A673 (cell line): ENCODE measurements around the gene AMBRA1. TPM values are rescaled to one million over a fixed set of nuclear protein-coding genes. Genes with fewer than 3 reads are reported as not detected.
A peak's percentile ranks its signal among the peaks of the same experiment; 100 is the strongest.

Experiments used
- BruUV-seq: library from RNA; stranded (reverse); fragments of 400-500 nt; replicated peaks from 2 replicates; lab custom pipeline; 2021; lab: Mats Ljungman, UMichigan
- CTCF ChIA-PET: fragments of 300-600 bp; sonication (Branson Sonifier 250); formaldehyde crosslinking; loops from one replicate; lab custom pipeline; 2022; ENCODE audit warnings: antibody characterized with exemption; lab: Charles Lee
- POLR2A ChIA-PET: fragments of 300-600 bp; sonication (Branson Sonifier 250); formaldehyde crosslinking; loops from one replicate; lab custom pipeline; 2022; ENCODE audit warnings: antibody characterized with exemption; ENCODE audit not compliant: low non-redundant PET; lab: Charles Lee
- DNase-seq: peaks from one replicate; pipeline ENCODE4 v3.0.0-alpha.2; 2015; ENCODE audit warnings: low spot score
- H3K27ac ChIP-seq: fragments of 200-600 bp; sonication (generic); 2 replicates; pipeline ENCODE4 v1.5.1; 2016; ENCODE audit warnings: mixed run types, low read depth, mild to moderate bottlenecking, mixed read lengths, antibody characterized with exemption, low read length; ENCODE audit not compliant: poor library complexity, severe bottlenecking
- H3K27me3 ChIP-seq: fragments of 200-600 bp; sonication (generic); replicated peaks from 2 replicates; pipeline ENCODE4 v1.6.1; 2017; ENCODE audit warnings: mixed run types, low read depth, mild to moderate bottlenecking, mixed read lengths, antibody characterized with exemption, low read length; ENCODE audit not compliant: insufficient read depth, poor library complexity
- H3K36me3 ChIP-seq: fragments of 200-600 bp; sonication (generic); 2 replicates; pipeline ENCODE4 v1.6.1; 2016; ENCODE audit warnings: mixed run types, mild to moderate bottlenecking, mixed read lengths, antibody characterized with exemption, low read length; ENCODE audit not compliant: insufficient read depth, poor library complexity, severe bottlenecking
- H3K4me1 ChIP-seq: fragments of 200-600 bp; sonication (generic); 2 replicates; pipeline ENCODE4 v1.6.1; 2017; ENCODE audit warnings: mixed run types, mild to moderate bottlenecking, mixed read lengths, antibody characterized with exemption, low read length; ENCODE audit not compliant: insufficient read depth, poor library complexity, severe bottlenecking
- H3K4me3 ChIP-seq: fragments of 200-600 bp; sonication (generic); 2 replicates; pipeline ENCODE4 v1.5.1; 2016; ENCODE audit warnings: low read depth, mixed run types, mild to moderate bottlenecking, mixed read lengths, low read length; ENCODE audit not compliant: poor library complexity, severe bottlenecking
- H3K9me3 ChIP-seq: fragments of 200-600 bp; sonication (generic); 2 replicates; pipeline ENCODE4 v1.6.1; 2016; ENCODE audit warnings: mixed run types, low read depth, mild to moderate bottlenecking, mixed read lengths, antibody characterized with exemption, low read length; ENCODE audit not compliant: poor library complexity, severe bottlenecking
- EZH2 ChIP-seq: fragments of 200-600 bp; sonication (generic); IDR thresholded peaks from 2 replicates; pipeline ENCODE4 v1.6.1; 2017; ENCODE audit warnings: borderline replicate concordance, low read depth, mild to moderate bottlenecking, mixed read lengths, antibody characterized with exemption, low read length; ENCODE audit not compliant: poor library complexity, severe bottlenecking
- intact Hi-C: fragments of 100-400 bp; cut with micrococcal nuclease; formaldehyde crosslinking; loops from one replicate; pipeline ENCODE4 v1.10.0; 2022; ENCODE audit not compliant: unreplicated experiment
- total RNA-seq: library from RNA; stranded (reverse); gene quantifications from 2 replicates; pipeline ENCODE4 v1.2.3, GENCODE V29; 2021
- TF ChIP-seq, protein P1 (sequence below): fragments of 300-800, 200-600 bp; sonication (generic); conservative IDR thresholded peaks from 2 replicates; pipeline ENCODE4 v1.5.1; 2017; ENCODE audit warnings: low read depth, mild to moderate bottlenecking, antibody characterized with exemption, low read length, moderate library complexity, mixed read lengths

AMBRA1 gene
- total RNA-seq, 1 experiment from 2014 or later: 78.1 TPM

- TF ChIP-seq, protein P1, sequence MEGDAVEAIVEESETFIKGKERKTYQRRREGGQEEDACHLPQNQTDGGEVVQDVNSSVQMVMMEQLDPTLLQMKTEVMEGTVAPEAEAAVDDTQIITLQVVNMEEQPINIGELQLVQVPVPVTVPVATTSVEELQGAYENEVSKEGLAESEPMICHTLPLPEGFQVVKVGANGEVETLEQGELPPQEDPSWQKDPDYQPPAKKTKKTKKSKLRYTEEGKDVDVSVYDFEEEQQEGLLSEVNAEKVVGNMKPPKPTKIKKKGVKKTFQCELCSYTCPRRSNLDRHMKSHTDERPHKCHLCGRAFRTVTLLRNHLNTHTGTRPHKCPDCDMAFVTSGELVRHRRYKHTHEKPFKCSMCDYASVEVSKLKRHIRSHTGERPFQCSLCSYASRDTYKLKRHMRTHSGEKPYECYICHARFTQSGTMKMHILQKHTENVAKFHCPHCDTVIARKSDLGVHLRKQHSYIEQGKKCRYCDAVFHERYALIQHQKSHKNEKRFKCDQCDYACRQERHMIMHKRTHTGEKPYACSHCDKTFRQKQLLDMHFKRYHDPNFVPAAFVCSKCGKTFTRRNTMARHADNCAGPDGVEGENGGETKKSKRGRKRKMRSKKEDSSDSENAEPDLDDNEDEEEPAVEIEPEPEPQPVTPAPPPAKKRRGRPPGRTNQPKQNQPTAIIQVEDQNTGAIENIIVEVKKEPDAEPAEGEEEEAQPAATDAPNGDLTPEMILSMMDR: no peak
- no peak for TF ChIP-seq EZH2
- H3K4me1 ChIP-seq: peaks cover 31% of the 10 kb centered on the region
- no peak overlapping the region for H3K4me3 ChIP-seq
- BruUV-seq: no TSS peak
- CTCF ChIA-PET: no interaction called here
- POLR2A ChIA-PET: no interaction called here
- no peaks in the 10 kb centered on the region for H3K36me3 ChIP-seq
- intact Hi-C loops: loop anchor here (2.0 kb wide), 1 partner anchor 14 kb away; no protein-coding TSS in a partner anchor
- DNase-seq: no peak
- no peaks in the 10 kb centered on the region for H3K27me3 ChIP-seq
- H3K9me3 ChIP-seq: no peaks in the 10 kb centered on the region
- H3K27ac ChIP-seq: no peak overlapping the region
Measured at GRCh38 chr11:46526216-46527215, 67.3 kb downstream of the AMBRA1 start.

DNA sequence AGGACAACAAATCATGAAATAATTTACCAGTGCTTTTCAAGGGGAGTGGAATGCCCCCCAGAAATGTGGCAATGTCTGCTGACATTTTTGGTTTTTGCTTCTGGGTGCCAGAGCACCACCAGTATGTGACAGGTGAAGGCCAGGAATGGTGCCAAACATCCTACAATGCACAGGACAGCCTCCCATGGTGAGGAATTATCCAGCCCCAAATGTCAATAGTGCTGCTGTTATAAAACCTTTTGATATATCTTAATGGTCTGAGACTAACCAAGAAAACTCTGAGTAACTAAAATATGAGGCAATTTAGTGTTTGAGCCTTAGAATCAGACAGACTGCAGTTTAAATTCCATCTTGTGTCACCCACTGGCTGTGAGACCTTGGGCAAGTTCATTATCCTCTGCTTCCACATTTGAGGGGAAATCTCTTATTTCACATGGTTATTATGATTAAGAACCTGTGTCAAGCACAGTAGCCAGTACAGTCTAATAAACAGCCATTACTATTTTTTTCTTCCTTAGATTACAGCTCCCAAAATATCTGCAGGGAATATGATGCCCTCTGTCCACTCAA, 69.5 kb downstream of the AMBRA1 start:
- intact Hi-C loops: no loop called here
- ChIA-PET CTCF (no interaction called here), POLR2A (no interaction called here)
- DNase-seq: peak; percentile 44
- H3K9me3 ChIP-seq: no peaks in the 10 kb centered on the region
- TF ChIP-seq, protein P1: no peak
- no peak for TF ChIP-seq EZH2
- no peaks in the 10 kb centered on the region for H3K27me3 ChIP-seq
- no peak overlapping the region for H3K4me3 ChIP-seq
- no peaks in the 10 kb centered on the region for H3K36me3 ChIP-seq
- H3K27ac ChIP-seq: no peak overlapping the region
- H3K4me1 ChIP-seq: peaks cover 48% of the 10 kb centered on the region
- no TSS peak for BruUV-seq

DNA sequence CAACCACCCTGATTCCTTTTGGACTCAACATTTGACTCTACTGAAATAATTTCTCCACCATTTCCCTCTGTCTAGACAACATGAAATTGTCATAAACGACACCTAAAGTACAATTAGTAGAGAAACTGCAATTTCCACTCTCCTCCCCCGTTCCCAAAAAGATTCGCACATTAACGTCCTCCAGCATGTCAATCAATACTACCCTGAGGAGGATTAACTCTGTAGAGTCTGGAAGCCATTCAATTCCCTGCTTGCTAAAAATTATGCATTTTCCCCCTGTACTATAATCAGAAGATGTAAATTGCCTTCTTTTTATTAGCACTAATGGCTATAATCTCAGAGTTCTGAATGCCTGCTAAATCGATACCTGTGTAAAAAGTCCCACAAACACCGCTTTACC, 70.5 kb downstream of the AMBRA1 start:
- Histone ChIP-seq H3K27me3 (no peaks in the 10 kb centered on the region), H3K4me1 (peaks cover 49% of the 10 kb centered on the region), H3K4me3 (no peak overlapping the region), H3K36me3 (no peaks in the 10 kb centered on the region), H3K9me3 (no peaks in the 10 kb centered on the region), H3K27ac (no peak overlapping the region)
- ChIA-PET POLR2A (no interaction called here), CTCF (interaction anchor here (0.5 kb wide), 1 partner anchor 123 kb away, joined by 3 read pairs; no protein-coding TSS in a partner anchor)
- no peak for TF ChIP-seq EZH2
- TF ChIP-seq, protein P1: no peak
- BruUV-seq: no TSS peak
- intact Hi-C loops: no loop called here
- no peak for DNase-seq
